GM23338 (cell line): ENCODE data around the gene MSH3.

ENCODE experiments used
- CTCF ChIP-seq, 2 experiments: fragments of 200-600 bp in 1 of 2; sonication (generic) in 1 of 2; conservative IDR thresholded peaks; 2 replicates each; pipeline versions ENCODE4 v1.5.1 to v1.6.1; 2016 to 2017; ENCODE audit warnings: antibody characterized with exemption in 2 of 2, low read depth in 2 of 2, mild to moderate bottlenecking in 2 of 2, moderate library complexity in 1 of 2
- POLR2AphosphoS5 ChIP-seq: IDR thresholded peaks from 2 replicates; pipeline ENCODE4 v1.6.1; 2016; ENCODE audit warnings: antibody characterized with exemption, low read depth
- REST ChIP-seq: IDR thresholded peaks from one replicate; pipeline ENCODE4 v1.6.1; 2018; ENCODE audit warnings: antibody characterized with exemption; ENCODE audit not compliant: unreplicated experiment

- TF ChIP-seq CTCF (conservative IDR thresholded peaks at IDR 0.05; ENCODE audit: low read depth in 2 of 2) = no peak
- no peak for TF ChIP-seq REST
- no peak for TF ChIP-seq POLR2AphosphoS5
Measured at GRCh38 chr5:80867233-80867632, 212.8 kb downstream of the MSH3 start.
